Inflammatory macrophage (primary cell): ENCODE measurements around the gene ADARB1.

ENCODE experiments used
- DNase-seq, 2 donors: peaks; one replicate each; pipeline ENCODE4 v3.0.0-alpha.2; 2020 to 2022

The ADARB1 gene

GRCh38 chr21:45255381-45256020 lies 181.1 kb downstream of the ADARB1 start:
- no peak for DNase-seq

- no peak for DNase-seq
Measured at GRCh38 chr21:45256021-45256911, 181.9 kb downstream of the ADARB1 start.

- DNase-seq: no peak
Measured at GRCh38 chr21:45256912-45257672, 182.7 kb downstream of the ADARB1 start.

GRCh38 chr21:45257673-45258341 lies 183.4 kb downstream of the ADARB1 start:
- no peak for DNase-seq

GRCh38 chr21:45258466-45258865 lies 184.1 kb downstream of the ADARB1 start:
- DNase-seq: no peak

- no peak for DNase-seq
Measured at GRCh38 chr21:45259206-45259840, 184.9 kb downstream of the ADARB1 start.

GRCh38 chr21:45260191-45260825 lies 185.9 kb downstream of the ADARB1 start:
- no peak for DNase-seq

GRCh38 chr21:45261093-45261492 lies 186.7 kb downstream of the ADARB1 start:
- DNase-seq: no peak

- no peak for DNase-seq
Measured at GRCh38 chr21:45262041-45262581, 187.7 kb downstream of the ADARB1 start.

- no peak for DNase-seq
Measured at GRCh38 chr21:45262616-45263015, 188.2 kb downstream of the ADARB1 start.

GRCh38 chr21:45263534-45263933 lies 189.2 kb downstream of the ADARB1 start:
- no peak for DNase-seq

- no peak for DNase-seq
Measured at GRCh38 chr21:45264146-45264911, 189.9 kb downstream of the ADARB1 start.

- no peak for DNase-seq
Measured at GRCh38 chr21:45264912-45265515, 190.6 kb downstream of the ADARB1 start.

- DNase-seq: no peak
Measured at GRCh38 chr21:45265721-45266517, 191.5 kb downstream of the ADARB1 start.

- no peak for DNase-seq
Measured at GRCh38 chr21:45266518-45267389, 192.4 kb downstream of the ADARB1 start.

- no peak for DNase-seq
Measured at GRCh38 chr21:45267390-45267760, 193.0 kb downstream of the ADARB1 start.

- DNase-seq: no peak
Measured at GRCh38 chr21:45269861-45270260, 195.5 kb downstream of the ADARB1 start.

- no peak for DNase-seq
Measured at GRCh38 chr21:45270306-45270821, 196.0 kb downstream of the ADARB1 start.
